A549 (cell line): ENCODE data around the gene JAKMIP2. TPM values are rescaled to one million over a fixed set of nuclear protein-coding genes. Genes with fewer than 3 reads are reported as not detected.

ENCODE experiments used
- ATAC-seq, 2 experiments: fragments of 200-7000 bp in 1 of 2; fragments of >200 bp in 1 of 2; cut with Nextera tagmentation in 1 of 2; cut with Tn5 transposase in 1 of 2; 3 replicates each; pipeline versions ENCODE4 v1.8.0 to v1.9.1; 2018 to 2020; ENCODE audit warnings: mild to moderate bottlenecking in 1 of 2, moderate library complexity in 1 of 2
- CTCF ChIA-PET: fragments of 300-600 bp; sonication (Branson Sonifier 250); formaldehyde crosslinking; extraction: SDS; loops from one replicate; lab custom pipeline; 2021; ENCODE audit warnings: antibody characterized with exemption, inconsistent platforms; lab: Yijun Ruan, JAX
- POLR2A ChIA-PET: fragments of 350-600 bp; formaldehyde crosslinking; extraction: SDS; loops from one replicate; lab custom pipeline; 2021; ENCODE audit warnings: antibody characterized with exemption, inconsistent platforms; lab: Yijun Ruan, JAX
- DNase-seq, 2 experiments: peaks; one replicate each; pipeline versions ENCODE4 v3.0.0 to v3.0.0-alpha.2; 2011 to 2016; ENCODE audit warnings: low read depth in 1 of 2, low spot score in 1 of 2
- FAIRE-seq: peaks from 2 replicates; lab custom pipeline; 2011; peaks lifted over from hg19 to GRCh38; lab: Jason Lieb, UNC
- H3K27ac ChIP-seq, 2 experiments: fragments of >200 bp; sonication (Bioruptor Twin); formaldehyde crosslinking; 3 replicates each; pipeline ENCODE4 v1.5.1; 2016 to 2017
- H3K4me1 ChIP-seq: fragments of >200 bp; sonication (Bioruptor Twin); formaldehyde crosslinking; 3 replicates; pipeline ENCODE4 v1.6.1; 2016
- H3K4me2 ChIP-seq: fragments of >200 bp; sonication (Bioruptor Twin); formaldehyde crosslinking; 3 replicates; pipeline ENCODE4 v1.6.1; 2016
- H3K4me3 ChIP-seq: fragments of >200 bp; sonication (Bioruptor Twin); formaldehyde crosslinking; 3 replicates; pipeline ENCODE4 v1.5.1; 2016
- H3K9me3 ChIP-seq: fragments of >200 bp; sonication (Bioruptor Twin); formaldehyde crosslinking; 3 replicates; pipeline ENCODE4 v1.6.1; 2016
- ATOH8 ChIP-seq: fragments of 250-450 bp; sonication (Bioruptor Pico); IDR thresholded peaks from 2 replicates; pipeline ENCODE4 v1.5.0; 2020; ENCODE audit warnings: low read depth, mild to moderate bottlenecking, moderate library complexity
- BHLHE40 ChIP-seq: IDR thresholded peaks from 2 replicates; pipeline ENCODE4 v1.6.1; 2012; ENCODE audit warnings: low read depth, low read length, inconsistent platforms
- CEBPB ChIP-seq, 2 experiments: fragments of >200 bp in 1 of 2; sonication (Bioruptor Twin) in 1 of 2; formaldehyde crosslinking in 1 of 2; IDR thresholded peaks; 2 replicates each; pipeline ENCODE4 v1.6.1; 2012 to 2016
- E2F6 ChIP-seq: IDR thresholded peaks from 2 replicates; pipeline ENCODE4 v1.6.1; 2012; ENCODE audit warnings: low read depth, borderline replicate concordance
- EHF ChIP-seq: fragments of 250-450 bp; sonication (Bioruptor Pico); IDR thresholded peaks from 2 replicates; pipeline ENCODE4 v1.5.0; 2020; ENCODE audit warnings: mild to moderate bottlenecking
- EP300 ChIP-seq, 2 experiments: fragments of >200 bp; sonication (Bioruptor Twin); formaldehyde crosslinking; IDR thresholded peaks; 2 replicates in 1 of 2; 3 replicates in 1 of 2; pipeline ENCODE4 v1.6.1; 2016 to 2017
- ESRRA ChIP-seq: fragments of 150-350 bp; IDR thresholded peaks from 2 replicates; pipeline ENCODE4 v1.6.1; 2014; ENCODE audit warnings: mild to moderate bottlenecking, low read length, borderline replicate concordance
- FOSB ChIP-seq: fragments of 250-450 bp; sonication (Bioruptor Pico); IDR thresholded peaks from 2 replicates; pipeline ENCODE4 v1.5.0; 2020; ENCODE audit warnings: mild to moderate bottlenecking, moderate library complexity
- FOXS1 ChIP-seq: fragments of 250-450 bp; sonication (Bioruptor Pico); IDR thresholded peaks from 2 replicates; pipeline ENCODE4 v1.5.0; 2020; ENCODE audit warnings: mild to moderate bottlenecking, moderate library complexity
- HDAC2 ChIP-seq: fragments of 200-600 bp; sonication (generic); IDR thresholded peaks from 2 replicates; pipeline ENCODE4 v1.6.1; 2016
- HOXA7 ChIP-seq: fragments of 250-450 bp; sonication (Bioruptor Pico); IDR thresholded peaks from 2 replicates; pipeline ENCODE4 v1.5.0; 2020; ENCODE audit warnings: mild to moderate bottlenecking, moderate library complexity
- JUN ChIP-seq, 2 experiments: fragments of >200 bp; sonication (Bioruptor Twin); formaldehyde crosslinking; IDR thresholded peaks; 2 replicates in 1 of 2; 3 replicates in 1 of 2; pipeline ENCODE4 v1.6.1; 2016 to 2017
- KDM1A ChIP-seq: fragments of 200-600 bp; sonication (generic); IDR thresholded peaks from 2 replicates; pipeline ENCODE4 v1.6.1; 2016; ENCODE audit warnings: low read depth, mild to moderate bottlenecking
- RAD21 ChIP-seq, 2 experiments: fragments of >200 bp in 1 of 2; sonication (Bioruptor Twin) in 1 of 2; formaldehyde crosslinking in 1 of 2; IDR thresholded peaks in 1 of 2; conservative IDR thresholded peaks in 1 of 2; 2 replicates in 1 of 2; 3 replicates in 1 of 2; pipeline ENCODE4 v1.6.1; 2012 to 2018; ENCODE audit warnings: inconsistent platforms in 1 of 2
- RARB ChIP-seq: fragments of 250-450 bp; sonication (Bioruptor Pico); IDR thresholded peaks from 2 replicates; pipeline ENCODE4 v1.8.0; 2021; ENCODE audit warnings: mild to moderate bottlenecking, moderate library complexity
- RCOR1 ChIP-seq: fragments of 150-350 bp; IDR thresholded peaks from 2 replicates; pipeline ENCODE4 v1.6.1; 2014; ENCODE audit warnings: antibody characterized with exemption, low read length, low read depth
- RFX5 ChIP-seq: fragments of 450-650 bp; IDR thresholded peaks from 2 replicates; pipeline ENCODE4 v1.7.1; 2014; ENCODE audit warnings: antibody characterized with exemption, mild to moderate bottlenecking, moderate library complexity
- RNF2 ChIP-seq: fragments of 200-600 bp; sonication (generic); IDR thresholded peaks from 2 replicates; pipeline ENCODE4 v1.6.1; 2016; ENCODE audit warnings: low read depth, mild to moderate bottlenecking, antibody characterized with exemption, moderate library complexity, borderline replicate concordance
- TFCP2L1 ChIP-seq: fragments of 250-450 bp; sonication (Bioruptor Pico); IDR thresholded peaks from 2 replicates; pipeline ENCODE4 v1.5.0; 2021; ENCODE audit warnings: mild to moderate bottlenecking
- TP53 ChIP-seq: fragments of 250-450 bp; sonication (Bioruptor Pico); IDR thresholded peaks from 2 replicates; pipeline ENCODE4 v1.5.0; 2021; ENCODE audit warnings: mild to moderate bottlenecking, moderate library complexity
- WGBS: methylation state at CpG from one replicate; pipeline ENCODE4 v1.1.6; 2017; ENCODE audit errors: missing lambda C conversion rate; 5-methylcytosine and 5-hydroxymethylcytosine counted together
- polyA plus RNA-seq, 4 experiments: library from polyadenylated mRNA; depleted of rRNA in 3 of 4; stranded (reverse); fragments of >200 nt; fragmentation: RNase III in 1 of 4; extraction: RNeasy Plus Mini Kit Qiagen cat#74134 plus additional on column Dnase treatment in 1 of 4; gene quantifications; 2 replicates in 3 of 4; 3 replicates in 1 of 4; pipeline ENCODE4 v1.2.3, GENCODE V29; 2011 to 2017
- TF ChIP-seq, protein P1 (sequence below): fragments of 200-600 bp; sonication (generic); IDR thresholded peaks from 2 replicates; pipeline ENCODE4 v1.6.1; 2016; ENCODE audit warnings: antibody characterized with exemption, mild to moderate bottlenecking, moderate library complexity
- TF ChIP-seq, protein P2 (sequence below): fragments of >200 bp; sonication (Bioruptor Twin); formaldehyde crosslinking; IDR thresholded peaks from 3 replicates; pipeline ENCODE4 v1.5.1; 2016

JAKMIP2 gene
- polyA plus RNA-seq, 2 of the 4 experiments (the other 2 are of a cell fraction): 0.01 TPM; not detected in 1

- no peak for FAIRE-seq
- 50% methylated on average over 5 of the region's 5 CpGs for WGBS
- H3K27ac ChIP-seq: no peak overlapping the region
- ATAC-seq: no peak
- no peak overlapping the region for H3K4me3 ChIP-seq
- no peaks in the 10 kb centered on the region for H3K4me1 ChIP-seq
- H3K4me2 ChIP-seq: no peak overlapping the region
- H3K9me3 ChIP-seq: no peaks in the 10 kb centered on the region
- DNase-seq: no peak
- POLR2A ChIA-PET: no interaction called here
- CTCF ChIA-PET: interaction anchor here (1.0 to 5.5 kb wide), 10 partner anchors 20 to 203 kb away, joined by 3 to 68 read pairs (median 5); no protein-coding TSS in a partner anchor
- TF ChIP-seq HDAC2: no peak
- TF ChIP-seq TFCP2L1 (CRISPR knock-in tag): no peak
- no peak for TF ChIP-seq RCOR1
- no peak for TF ChIP-seq RNF2
- no peak for TF ChIP-seq TP53 (CRISPR knock-in tag)
- TF ChIP-seq, protein P1, sequence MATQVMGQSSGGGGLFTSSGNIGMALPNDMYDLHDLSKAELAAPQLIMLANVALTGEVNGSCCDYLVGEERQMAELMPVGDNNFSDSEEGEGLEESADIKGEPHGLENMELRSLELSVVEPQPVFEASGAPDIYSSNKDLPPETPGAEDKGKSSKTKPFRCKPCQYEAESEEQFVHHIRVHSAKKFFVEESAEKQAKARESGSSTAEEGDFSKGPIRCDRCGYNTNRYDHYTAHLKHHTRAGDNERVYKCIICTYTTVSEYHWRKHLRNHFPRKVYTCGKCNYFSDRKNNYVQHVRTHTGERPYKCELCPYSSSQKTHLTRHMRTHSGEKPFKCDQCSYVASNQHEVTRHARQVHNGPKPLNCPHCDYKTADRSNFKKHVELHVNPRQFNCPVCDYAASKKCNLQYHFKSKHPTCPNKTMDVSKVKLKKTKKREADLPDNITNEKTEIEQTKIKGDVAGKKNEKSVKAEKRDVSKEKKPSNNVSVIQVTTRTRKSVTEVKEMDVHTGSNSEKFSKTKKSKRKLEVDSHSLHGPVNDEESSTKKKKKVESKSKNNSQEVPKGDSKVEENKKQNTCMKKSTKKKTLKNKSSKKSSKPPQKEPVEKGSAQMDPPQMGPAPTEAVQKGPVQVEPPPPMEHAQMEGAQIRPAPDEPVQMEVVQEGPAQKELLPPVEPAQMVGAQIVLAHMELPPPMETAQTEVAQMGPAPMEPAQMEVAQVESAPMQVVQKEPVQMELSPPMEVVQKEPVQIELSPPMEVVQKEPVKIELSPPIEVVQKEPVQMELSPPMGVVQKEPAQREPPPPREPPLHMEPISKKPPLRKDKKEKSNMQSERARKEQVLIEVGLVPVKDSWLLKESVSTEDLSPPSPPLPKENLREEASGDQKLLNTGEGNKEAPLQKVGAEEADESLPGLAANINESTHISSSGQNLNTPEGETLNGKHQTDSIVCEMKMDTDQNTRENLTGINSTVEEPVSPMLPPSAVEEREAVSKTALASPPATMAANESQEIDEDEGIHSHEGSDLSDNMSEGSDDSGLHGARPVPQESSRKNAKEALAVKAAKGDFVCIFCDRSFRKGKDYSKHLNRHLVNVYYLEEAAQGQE: no peak
- TF ChIP-seq HOXA7 (CRISPR knock-in tag): no peak
- no peak for TF ChIP-seq EHF (CRISPR knock-in tag)
- TF ChIP-seq BHLHE40: no peak
- TF ChIP-seq ESRRA: no peak
- TF ChIP-seq KDM1A: no peak
- TF ChIP-seq FOSB (CRISPR knock-in tag): no peak
- TF ChIP-seq EP300 (IDR thresholded peaks at IDR 0.05): no peak
Measured at GRCh38 chr5:147821766-147822165, 39.2 kb upstream of the JAKMIP2 start.

DNA sequence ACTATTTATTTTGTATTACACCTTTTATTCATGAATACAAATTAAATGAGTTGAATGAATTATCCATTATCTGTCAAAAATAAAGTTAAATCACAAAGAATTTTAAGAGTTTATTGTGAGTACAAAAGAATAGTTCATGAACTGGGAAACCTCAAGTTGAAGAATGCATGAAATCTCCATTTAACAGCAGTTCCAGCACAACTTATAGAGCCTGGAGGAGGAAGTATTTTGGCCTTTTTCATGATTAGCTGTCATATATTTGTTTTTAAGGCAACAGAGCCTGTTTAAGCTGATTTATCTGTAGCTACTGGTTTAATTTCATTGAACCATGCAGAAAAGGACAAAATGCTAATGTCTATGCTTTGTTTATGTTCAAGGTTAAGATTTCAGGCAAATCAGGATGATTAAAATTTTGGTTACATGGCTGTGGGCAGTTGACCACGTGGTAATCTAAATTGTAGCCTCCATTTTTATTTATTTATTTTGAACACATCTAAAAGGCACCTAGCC lies 36.8 kb upstream of the JAKMIP2 start:
- H3K4me1 ChIP-seq: no peaks in the 10 kb centered on the region
- H3K4me3 ChIP-seq: no peak overlapping the region
- WGBS: 6% methylated on average over 1 of the region's 1 CpG
- H3K4me2 ChIP-seq: no peak overlapping the region
- ChIA-PET POLR2A (no interaction called here), CTCF (interaction anchor here (1.4 kb wide), 1 partner anchor 191 kb away, joined by 5 read pairs; no protein-coding TSS in a partner anchor)
- no peak for FAIRE-seq
- no peak overlapping the region for H3K27ac ChIP-seq
- TF ChIP-seq RARB (CRISPR knock-in tag) (no peak), RFX5 (no peak), RAD21 (conservative IDR thresholded peaks at IDR 0.05 in 1 of 2, IDR thresholded peaks at IDR 0.05 in 1 of 2) (no peak), E2F6 (no peak), CEBPB (IDR thresholded peaks at IDR 0.05) (no peak), ATOH8 (CRISPR knock-in tag) (no peak), FOXS1 (no peak), KDM1A (no peak), JUN (IDR thresholded peaks at IDR 0.05) (no peak), ESRRA (no peak), HOXA7 (CRISPR knock-in tag) (no peak)
- TF ChIP-seq, protein P2, sequence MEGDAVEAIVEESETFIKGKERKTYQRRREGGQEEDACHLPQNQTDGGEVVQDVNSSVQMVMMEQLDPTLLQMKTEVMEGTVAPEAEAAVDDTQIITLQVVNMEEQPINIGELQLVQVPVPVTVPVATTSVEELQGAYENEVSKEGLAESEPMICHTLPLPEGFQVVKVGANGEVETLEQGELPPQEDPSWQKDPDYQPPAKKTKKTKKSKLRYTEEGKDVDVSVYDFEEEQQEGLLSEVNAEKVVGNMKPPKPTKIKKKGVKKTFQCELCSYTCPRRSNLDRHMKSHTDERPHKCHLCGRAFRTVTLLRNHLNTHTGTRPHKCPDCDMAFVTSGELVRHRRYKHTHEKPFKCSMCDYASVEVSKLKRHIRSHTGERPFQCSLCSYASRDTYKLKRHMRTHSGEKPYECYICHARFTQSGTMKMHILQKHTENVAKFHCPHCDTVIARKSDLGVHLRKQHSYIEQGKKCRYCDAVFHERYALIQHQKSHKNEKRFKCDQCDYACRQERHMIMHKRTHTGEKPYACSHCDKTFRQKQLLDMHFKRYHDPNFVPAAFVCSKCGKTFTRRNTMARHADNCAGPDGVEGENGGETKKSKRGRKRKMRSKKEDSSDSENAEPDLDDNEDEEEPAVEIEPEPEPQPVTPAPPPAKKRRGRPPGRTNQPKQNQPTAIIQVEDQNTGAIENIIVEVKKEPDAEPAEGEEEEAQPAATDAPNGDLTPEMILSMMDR: no peak
- H3K9me3 ChIP-seq: no peaks in the 10 kb centered on the region; the same call in 2 of the 3 replicates
- no peak for ATAC-seq
- DNase-seq: no peak
